GM10248 (cell line): ENCODE results near the gene SLAMF8.

Source experiments
- CTCF ChIA-PET: fragments of 300-600 bp; sonication (Branson Sonifier 250); formaldehyde crosslinking; extraction: SDS; loops from one replicate; lab custom pipeline; 2021; ENCODE audit warnings: antibody characterized with exemption; lab: Yijun Ruan, JAX
- POLR2A ChIA-PET: fragments of 350-650 bp; sonication (Branson Sonifier 250); formaldehyde crosslinking; extraction: SDS; loops from one replicate; lab custom pipeline; 2020; ENCODE audit warnings: antibody characterized with exemption; lab: Yijun Ruan, JAX
- DNase-seq: peaks from one replicate; pipeline ENCODE4 v3.0.0; 2012; ENCODE audit errors: extremely low spot score
- CTCF ChIP-seq: IDR thresholded peaks from 2 replicates; pipeline ENCODE4 v1.5.1; 2012; ENCODE audit warnings: mild to moderate bottlenecking, low read depth; ENCODE audit errors: extremely low read depth, missing control alignments, control extremely low read depth

Gene SLAMF8

GRCh38 chr1:159879136-159879535 is 52.5 kb downstream of the SLAMF8 start:
- TF ChIP-seq CTCF, result no peak
- ChIA-PET CTCF (interaction anchor here (0.6 to 4.4 kb wide), 4 partner anchors 8 to 80 kb away, joined by 3 to 31 read pairs (median 8); no protein-coding TSS in a partner anchor), POLR2A (no interaction called here)
- no peak for DNase-seq

- TF ChIP-seq CTCF, result no peak
- DNase-seq, result no peak
- CTCF ChIA-PET, result interaction anchor here (1.0 to 4.4 kb wide), 5 partner anchors 9 to 82 kb away, joined by 3 to 31 read pairs (median 5); no protein-coding TSS in a partner anchor
- POLR2A ChIA-PET, result no interaction called here
Observed at GRCh38 chr1:159879977-159880376, 53.3 kb downstream of the SLAMF8 start.

GRCh38 chr1:159880430-159880829 is 53.8 kb downstream of the SLAMF8 start:
- POLR2A ChIA-PET, result no interaction called here
- CTCF ChIA-PET, result interaction anchor here (1.0 to 4.4 kb wide), 5 partner anchors 9 to 82 kb away, joined by 3 to 31 read pairs (median 5); no protein-coding TSS in a partner anchor
- no peak for DNase-seq
- TF ChIP-seq CTCF, result no peak

- CTCF ChIA-PET, result interaction anchor here (0.8 to 4.4 kb wide), 4 partner anchors 7 to 83 kb away, joined by 3 to 31 read pairs (median 7); no protein-coding TSS in a partner anchor
- TF ChIP-seq CTCF, result no peak
- no peak for DNase-seq
- POLR2A ChIA-PET, result no interaction called here
Observed at GRCh38 chr1:159881622-159882526, 55.2 kb downstream of the SLAMF8 start.

GRCh38 chr1:159882527-159882862 is 55.8 kb downstream of the SLAMF8 start:
- DNase-seq, result no peak
- POLR2A ChIA-PET, result no interaction called here
- CTCF ChIA-PET, result interaction anchor here (0.8 kb wide), 2 partner anchors 10 to 83 kb away, joined by 3 read pairs; no protein-coding TSS in a partner anchor
- no peak for TF ChIP-seq CTCF

- no peak for DNase-seq
- POLR2A ChIA-PET, result no interaction called here
- CTCF ChIA-PET, result no interaction called here
- TF ChIP-seq CTCF, result no peak
Observed at GRCh38 chr1:159883134-159883533, 56.5 kb downstream of the SLAMF8 start.
